ENCODE results near the gene GLIPR1L1. TPM values are rescaled to one million over a fixed set of nuclear protein-coding genes. Genes with fewer than 3 reads are reported as not detected.

GLIPR1L1 gene
- total and polyA plus RNA-seq, 2 of the 8 experiments (the other 6 are each of a cell fraction or from before 2014, with no cell fraction given): 1.2 to 1.7 TPM

DNA sequence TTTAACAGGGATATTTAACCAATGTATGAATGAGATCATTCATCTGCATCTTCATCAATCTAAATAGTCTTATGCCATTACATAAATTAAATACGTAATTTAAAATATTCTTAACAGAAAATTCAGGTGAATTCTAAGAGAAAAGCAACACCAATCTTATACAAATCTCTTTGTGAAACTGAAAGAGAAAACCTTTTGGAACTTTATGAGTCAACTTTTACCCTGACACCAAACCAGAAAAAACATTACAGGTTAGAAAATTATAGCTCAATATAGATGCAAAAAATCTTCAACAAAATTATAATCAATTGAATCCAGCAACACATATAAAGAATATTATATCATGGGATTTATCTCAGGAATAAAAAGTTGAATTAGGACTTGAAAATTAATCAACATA is 3.4 kb downstream of the GLIPR1L1 start:
- Histone ChIP-seq H3K14ac (ENCODE audit: insufficient read length) (no peak overlapping the region), H4K8ac (ENCODE audit: extremely low read depth, insufficient read depth, low read length) (no peak overlapping the region), H3K79me2 (ENCODE audit: control insufficient read depth in 1 of 2, insufficient read depth in 2 of 2, low read length in 2 of 2) (no peaks in the 10 kb centered on the region), H3K4me3 (ENCODE audit: extremely low read depth in 1 of 4, insufficient read depth in 2 of 4, low read depth in 3 of 4, low read length in 4 of 4) (no peak overlapping the region), H3K18ac (ENCODE audit: extremely low read depth, low read length) (no peak overlapping the region), H2BK5ac (ENCODE audit: low read depth, low read length) (no peak overlapping the region), H2BK12ac (ENCODE audit: low read depth, low read length) (no peak overlapping the region), H3K9me3 (ENCODE audit: insufficient read depth in 2 of 2, low read depth in 1 of 2, low read length in 1 of 2) (no peaks in the 10 kb centered on the region; a peak in 1 of 4 replicates), H2BK20ac (ENCODE audit: low read length) (no peak overlapping the region), H3K27me3 (replicated peaks in 1 of 4; ENCODE audit: control insufficient read depth in 3 of 4, extremely low read depth in 1 of 4, insufficient read depth in 3 of 4, low read length in 3 of 4) (no peaks in the 10 kb centered on the region), H3K23me2 (ENCODE audit: low read depth, low read length) (no peaks in the 10 kb centered on the region; the same call in 1 of the 2 replicates), H3K23ac (ENCODE audit: insufficient read length) (no peak overlapping the region), H3K4me1 (replicated peaks in 1 of 4; ENCODE audit: control insufficient read depth in 3 of 4, insufficient read depth in 4 of 4, low read length in 3 of 4) (peaks cover 2 to 5% (median 3%) of the 10 kb centered on the region in 4 experiments; a peak in 4 of 7 replicates), H2AFZ (ENCODE audit: low read length) (no peak overlapping the region), H4K5ac (ENCODE audit: insufficient read length, low read depth, low read length) (no peak overlapping the region), H3K9ac (replicated peaks in 1 of 4; ENCODE audit: extremely low read depth in 1 of 4, low read depth in 3 of 4, low read length in 3 of 4) (no peak overlapping the region), H4K20me1 (replicated peaks in 1 of 2; ENCODE audit: control insufficient read depth in 1 of 2, insufficient read depth in 2 of 2, low read length in 2 of 2) (no peaks in the 10 kb centered on the region), H3K4ac (replicated peaks; ENCODE audit: insufficient read length, low read depth, low read length) (no peak overlapping the region), H2AK5ac (ENCODE audit: low read depth, low read length) (no peak overlapping the region), H2BK120ac (replicated peaks; ENCODE audit: low read depth, low read length) (no peak overlapping the region), H3K27ac (ENCODE audit: low read depth, low read length) (no peak overlapping the region), H2BK15ac (ENCODE audit: low read length) (no peak overlapping the region), H3K4me2 (ENCODE audit: insufficient read depth in 1 of 2, low read depth in 2 of 2, low read length in 2 of 2) (no peak overlapping the region), H3K79me1 (ENCODE audit: low read depth, low read length) (no peaks in the 10 kb centered on the region), H3K56ac (replicated peaks; ENCODE audit: insufficient read length, low read depth, low read length) (no peak overlapping the region), H3K36me3 (ENCODE audit: control insufficient read depth in 2 of 4, insufficient read depth in 4 of 4, low read length in 3 of 4) (no peaks in the 10 kb centered on the region), H4K91ac (replicated peaks; ENCODE audit: insufficient read length, low read length) (no peak overlapping the region)
- WGBS, 2 experiments (ENCODE audit: extremely low coverage in 1 of 2, insufficient coverage in 1 of 2, insufficient read length in 1 of 2, insufficient replicate concordance in 2 of 2, low coverage in 1 of 2, low lambda C conversion rate in 2 of 2, missing lambda C conversion rate in 1 of 2): 77% methylated on average over 1 of the region's 1 CpG; no CpG with 5 or more reads in 1 of the 2 experiments
- no peak for DNase-seq (ENCODE audit: low read depth in 1 of 2, low spot score in 2 of 2)
- TF ChIP-seq TCF12 (IDR thresholded peaks at IDR 0.05; ENCODE audit: low read depth, low read length) (no peak), TAF7 (optimal IDR thresholded peaks at IDR 0.05; ENCODE audit: borderline replicate concordance, low read depth, low read length) (no peak), EGR1 (IDR thresholded peaks at IDR 0.05; ENCODE audit: borderline replicate concordance, low read depth, low read length) (no peak), CBX8 (IDR thresholded peaks at IDR 0.05; ENCODE audit: borderline replicate concordance, low read depth, low read length) (no peak), POU5F1 (IDR thresholded peaks at IDR 0.05; ENCODE audit: low read depth, low read length) (no peak)
- ChIA-PET POLR2A (ENCODE audit: partially characterized antibody) (no interaction called here), CTCF (ENCODE audit: partially characterized antibody) (interaction anchor here (2.1 kb wide), 1 partner anchor 145 kb away, joined by 5 read pairs; no protein-coding TSS in a partner anchor)
- no peak for FAIRE-seq
